CMK (cell line): ENCODE measurements around the gene HYAL4.
"Not testable (repeated sequence)": the region's sequence is repeated elsewhere in the genome, so short reads cannot be mapped to it uniquely, and the experiment has no call there.

Source experiments
- DNase-seq: peaks from one replicate; pipeline ENCODE4 v3.0.0-alpha.2; 2010; ENCODE audit warnings: low read depth

HYAL4 gene

GRCh38 chr7:123847868-123848267 lies 2.9 kb downstream of the HYAL4 start:
- no peak for DNase-seq

- DNase-seq: no peak
Measured at GRCh38 chr7:123849855-123850254, 4.9 kb downstream of the HYAL4 start.

- not testable (repeated sequence) for DNase-seq
Measured at GRCh38 chr7:123851404-123851803, 6.4 kb downstream of the HYAL4 start.

- DNase-seq: not testable (repeated sequence)
Measured at GRCh38 chr7:123854291-123854690, 9.3 kb downstream of the HYAL4 start.

- DNase-seq: not testable (repeated sequence)
Measured at GRCh38 chr7:123856428-123856827, 11.5 kb downstream of the HYAL4 start.

GRCh38 chr7:123860848-123861247 lies 15.9 kb downstream of the HYAL4 start:
- DNase-seq: no peak

- DNase-seq: no peak
Measured at GRCh38 chr7:123862775-123863174, 17.8 kb downstream of the HYAL4 start.

GRCh38 chr7:123863461-123863860 lies 18.5 kb downstream of the HYAL4 start:
- no peak for DNase-seq

GRCh38 chr7:123864012-123864411 lies 19.0 kb downstream of the HYAL4 start:
- DNase-seq: no peak

- DNase-seq: no peak
Measured at GRCh38 chr7:123864436-123864835, 19.5 kb downstream of the HYAL4 start.

GRCh38 chr7:123864966-123865365 lies 20.0 kb downstream of the HYAL4 start:
- DNase-seq: no peak

GRCh38 chr7:123865517-123866117 lies 20.6 kb downstream of the HYAL4 start:
- peak; percentile 18 for DNase-seq

GRCh38 chr7:123867225-123867624 lies 22.3 kb downstream of the HYAL4 start:
- DNase-seq: no peak

- DNase-seq: no peak
Measured at GRCh38 chr7:123871998-123872867, 27.3 kb downstream of the HYAL4 start.

GRCh38 chr7:123872908-123873307 lies 27.9 kb downstream of the HYAL4 start:
- no peak for DNase-seq

- DNase-seq: no peak
Measured at GRCh38 chr7:123876557-123877256, 31.7 kb downstream of the HYAL4 start.

- no peak for DNase-seq
Measured at GRCh38 chr7:123879628-123880027, 34.7 kb downstream of the HYAL4 start.

- no peak for DNase-seq
Measured at GRCh38 chr7:123881300-123881699, 36.3 kb downstream of the HYAL4 start.

GRCh38 chr7:123883154-123883553 lies 38.2 kb downstream of the HYAL4 start:
- no peak for DNase-seq

GRCh38 chr7:123888192-123888591 lies 43.2 kb downstream of the HYAL4 start:
- no peak for DNase-seq

- not testable (repeated sequence) for DNase-seq
Measured at GRCh38 chr7:123894753-123895152, 49.8 kb downstream of the HYAL4 start.

- DNase-seq: no peak
Measured at GRCh38 chr7:123901101-123901500, 56.1 kb downstream of the HYAL4 start.

GRCh38 chr7:123905714-123906113 lies 60.7 kb downstream of the HYAL4 start:
- DNase-seq: no peak
